Erythroblast (primary cell): ENCODE data around the gene CTNNA1.
"Not testable (repeated sequence)": the region's sequence is repeated elsewhere in the genome, so short reads cannot be mapped to it uniquely, and the experiment has no call there.

Source experiments
- GATA1 ChIP-seq: IDR thresholded peaks from 2 replicates; pipeline ENCODE4 v1.6.1; 2011; ENCODE audit warnings: low read depth, mild to moderate bottlenecking, control low read depth, low read length, moderate library complexity
- POLR2A ChIP-seq: IDR thresholded peaks from 2 replicates; pipeline ENCODE4 v1.6.1; 2011; ENCODE audit warnings: mild to moderate bottlenecking, low read length

DNA sequence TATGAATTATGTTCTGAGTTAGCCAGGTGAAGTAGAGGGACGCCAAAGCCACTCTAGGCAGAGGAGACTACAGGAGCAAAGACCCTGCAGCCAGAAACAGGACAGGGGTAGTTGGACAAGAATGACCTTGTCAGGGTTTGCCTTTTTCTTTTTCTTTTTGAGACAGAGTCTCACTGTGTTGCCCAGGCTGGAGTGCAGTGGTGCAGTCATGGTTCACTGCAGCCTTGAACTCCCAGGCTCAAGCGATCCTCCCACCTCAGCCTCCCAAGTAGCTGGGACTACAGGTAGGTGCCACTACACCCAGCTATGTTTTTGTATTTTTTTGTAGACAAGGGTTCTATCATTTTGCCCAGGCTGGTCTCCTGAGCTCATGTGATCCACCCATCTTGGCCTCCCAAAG is 1.9 kb upstream of the CTNNA1 start:
- TF ChIP-seq POLR2A, GATA1: not testable (repeated sequence)
